HepG2 (cell line): ENCODE results near the gene TACC3. TPM values are rescaled to one million over a fixed set of nuclear protein-coding genes. Genes with fewer than 3 reads are reported as not detected.

Experiments
- AGO2 ChIP-seq: fragments of 200-400 bp; formaldehyde crosslinking; optimal IDR thresholded peaks from 2 replicates; pipeline ENCODE3; 2017; ENCODE audit warnings: mild to moderate bottlenecking, low read depth, low read length, moderate library complexity
- CTCF ChIP-seq: sonication (generic); formaldehyde crosslinking; IDR thresholded peaks from 2 replicates; pipeline ENCODE4 v1.5.0; 2020; ENCODE audit warnings: mild to moderate bottlenecking, missing genetic modification reagents, moderate library complexity
- DDIT3 ChIP-seq: sonication (generic); formaldehyde crosslinking; IDR thresholded peaks from 2 replicates; pipeline ENCODE4 v1.4.0; 2020; ENCODE audit warnings: mild to moderate bottlenecking, missing genetic modification reagents
- HMGXB4 ChIP-seq, 2 experiments: sonication (generic) in 1 of 2; formaldehyde crosslinking in 1 of 2; IDR thresholded peaks; 2 replicates each; pipeline versions ENCODE4 v1.4.0 to v1.6.1; 2018 to 2020; ENCODE audit warnings: missing genetic modification reagents in 2 of 2, borderline replicate concordance in 1 of 2, low read depth in 1 of 2, mild to moderate bottlenecking in 1 of 2, missing biosample characterization in 1 of 2
- KLF16 ChIP-seq, 2 experiments: sonication (generic) in 1 of 2; formaldehyde crosslinking in 1 of 2; IDR thresholded peaks; 2 replicates each; pipeline versions ENCODE4 v1.6.1 to v1.8.0; 2016 to 2023; ENCODE audit warnings: missing genetic modification reagents in 2 of 2, missing compliant biosample characterization in 1 of 2
- MXD4 ChIP-seq: IDR thresholded peaks from 2 replicates; pipeline ENCODE4 v1.6.1; 2016; ENCODE audit warnings: mild to moderate bottlenecking, missing biosample characterization, missing genetic modification reagents
- NFIB ChIP-seq: sonication (generic); formaldehyde crosslinking; IDR thresholded peaks from 2 replicates; pipeline ENCODE4 v1.9.0; 2021; ENCODE audit warnings: missing genetic modification reagents, mild to moderate bottlenecking, borderline replicate concordance
- REPIN1 ChIP-seq: sonication (generic); formaldehyde crosslinking; IDR thresholded peaks from 2 replicates; pipeline ENCODE4 v1.8.0; 2022; ENCODE audit warnings: missing genetic modification reagents, low read depth, mild to moderate bottlenecking, borderline replicate concordance
- REXO4 ChIP-seq: sonication (generic); formaldehyde crosslinking; IDR thresholded peaks from 2 replicates; pipeline ENCODE4 v1.8.0; 2022; ENCODE audit warnings: missing genetic modification reagents, mild to moderate bottlenecking, borderline replicate concordance
- SMAD3 ChIP-seq: sonication (generic); formaldehyde crosslinking; IDR thresholded peaks from 2 replicates; pipeline ENCODE4 v1.4.0; 2020; ENCODE audit warnings: missing genetic modification reagents
- SP4 ChIP-seq: sonication (generic); formaldehyde crosslinking; IDR thresholded peaks from 2 replicates; pipeline ENCODE4 v1.8.1; 2023; ENCODE audit warnings: mild to moderate bottlenecking, missing genetic modification reagents
- TEAD3 ChIP-seq: optimal IDR thresholded peaks from 2 replicates; pipeline ENCODE3; 2016; ENCODE audit warnings: borderline replicate concordance
- THRA ChIP-seq: sonication (generic); formaldehyde crosslinking; IDR thresholded peaks from 2 replicates; pipeline ENCODE4 v1.4.0; 2020; ENCODE audit warnings: missing genetic modification reagents, borderline replicate concordance
- ZFP36L1 ChIP-seq: sonication (generic); formaldehyde crosslinking; IDR thresholded peaks from 2 replicates; pipeline ENCODE4 v1.8.0; 2022; ENCODE audit warnings: mild to moderate bottlenecking, missing genetic modification reagents, moderate library complexity
- ZGPAT ChIP-seq: IDR thresholded peaks from 2 replicates; pipeline ENCODE4 v1.6.1; 2016; ENCODE audit warnings: mild to moderate bottlenecking
- ZNF264 ChIP-seq: sonication (generic); formaldehyde crosslinking; IDR thresholded peaks from 2 replicates; pipeline ENCODE4 v1.4.0; 2020; ENCODE audit warnings: missing genetic modification reagents
- ZNF354B ChIP-seq: sonication (generic); formaldehyde crosslinking; IDR thresholded peaks from 2 replicates; pipeline ENCODE4 v1.8.0; 2022; ENCODE audit warnings: mild to moderate bottlenecking, missing genetic modification reagents
- ZNF430 ChIP-seq: sonication (generic); formaldehyde crosslinking; IDR thresholded peaks from 2 replicates; pipeline ENCODE4 v1.9.0; 2021; ENCODE audit warnings: mild to moderate bottlenecking, missing genetic modification reagents
- ZNF503 ChIP-seq: sonication (generic); formaldehyde crosslinking; IDR thresholded peaks from 2 replicates; pipeline ENCODE4 v1.4.0; 2020; ENCODE audit warnings: missing genetic modification reagents
- ZNF672 ChIP-seq: sonication (generic); formaldehyde crosslinking; IDR thresholded peaks from 2 replicates; pipeline ENCODE4 v1.8.1; 2022; ENCODE audit warnings: missing genetic modification reagents
- ZSCAN22 ChIP-seq: sonication (generic); formaldehyde crosslinking; IDR thresholded peaks from 2 replicates; pipeline ENCODE4 v1.4.0; 2020; ENCODE audit warnings: mild to moderate bottlenecking, missing genetic modification reagents
- polyA plus RNA-seq, 8 experiments: library from polyadenylated mRNA; depleted of rRNA in 3 of 8; stranded (reverse) in 7 of 8; unstranded in 1 of 8; fragments of >200 nt; fragmentation: Illumina TruSeq in 4 of 8; extraction: Trizol in 4 of 8; gene quantifications; 2 replicates each; pipeline versions ENCODE4 v1.2.1 to v1.2.3, GENCODE V29; 2011 to 2016; ENCODE audit warnings: low read depth in 4 of 8, missing spikeins in 1 of 8, mixed read lengths in 1 of 8; ENCODE audit not compliant: insufficient read depth in 1 of 8
- total RNA-seq, 5 experiments: library from RNA; depleted of rRNA; stranded (reverse); fragments of >200 nt; fragmentation: Illumina TruSeq; extraction: Trizol; gene quantifications; 2 replicates each; pipeline ENCODE4 v1.2.3, GENCODE V29; 2016; ENCODE audit warnings: low read depth in 1 of 5

Gene TACC3
- total and polyA plus RNA-seq, 2 of the 13 experiments (the other 11 are each of a cell fraction or from before 2014, with no cell fraction given): 20.3 to 21.2 TPM

- TF ChIP-seq HMGXB4 (CRISPR knock-in tag; IDR thresholded peaks at IDR 0.05; ENCODE audit: borderline replicate concordance in 1 of 2, low read depth in 1 of 2) (peak; percentile 78 to 96), MXD4 (peak; percentile 89), ZNF430 (0 out of 2 replicates have a peak, but pooled peaks have one; percentile 59), ZNF264 (CRISPR knock-in tag) (peak; percentile 66; the same call in 1 of the 2 replicates), TEAD3 (CRISPR knock-in tag) (peak; percentile 19), REXO4 (CRISPR knock-in tag) (no peak), CTCF (CRISPR knock-in tag) (peak; percentile 99), SP4 (CRISPR knock-in tag) (peak; percentile 68; the same call in 1 of the 2 replicates), THRA (peak; percentile 43; the same call in 1 of the 2 replicates), ZNF354B (CRISPR knock-in tag) (0 out of 2 replicates have a peak, but pooled peaks have one; percentile 25), ZFP36L1 (CRISPR knock-in tag) (no peak), AGO2 (peak; percentile 61), NFIB (peak; percentile 63; the same call in 1 of the 2 replicates), KLF16 (CRISPR knock-in tag; IDR thresholded peaks at IDR 0.05) (peak in 1 of 2 experiments; percentile 74; a peak in 1 of 4 replicates), DDIT3 (CRISPR knock-in tag) (no peak), REPIN1 (CRISPR knock-in tag) (peak; percentile 49; the same call in 1 of the 2 replicates), ZSCAN22 (CRISPR knock-in tag) (0 out of 2 replicates have a peak, but pooled peaks have one; percentile 32), ZGPAT (CRISPR knock-in tag) (peak; percentile 29; the same call in 1 of the 2 replicates), ZNF672 (no peak), SMAD3 (0 out of 2 replicates have a peak, but pooled peaks have one; percentile 29), ZNF503 (CRISPR knock-in tag) (peak; percentile 21; the same call in 1 of the 2 replicates)
Measured at GRCh38 chr4:1746265-1746691, 25.0 kb downstream of the TACC3 start (continued).
